Stimulated activated CD8-positive, alpha-beta memory T cell treated with anti-CD3 and anti-CD28 coated beads, Interleukin-7, amount 100 ng/mL, for 48 hours (primary cell): ENCODE results near the gene TRAPPC1.
"Not testable (repeated sequence)": the region's sequence is repeated elsewhere in the genome, so short reads cannot be mapped to it uniquely, and the experiment has no call there.

Experiments
- DNase-seq, 2 donors: peaks; one replicate each; pipeline ENCODE4 v3.0.0-alpha.2; 2020; ENCODE audit warnings: low read depth in 1 of 2; ENCODE audit errors: extremely low read depth in 1 of 2

The TRAPPC1 gene

GRCh38 chr17:7931709-7932482 is at the start of gene TRAPPC1, which contains the start of gene CNTROB:
TRAPPC1 (minus strand) TSS chr17:7931946; CDS start chr17:7931829, 117 bp downstream.
CNTROB (plus strand) TSS chr17:7932206; CDS start chr17:7933080, 874 bp downstream.
- peak; percentile 100 for DNase-seq

- DNase-seq: no peak
Observed at GRCh38 chr17:7977805-7978204, 46.1 kb upstream of the TRAPPC1 start.

- DNase-seq: no peak
Observed at GRCh38 chr17:7977039-7977438, 45.3 kb upstream of the TRAPPC1 start.

- DNase-seq: no peak
Observed at GRCh38 chr17:7974638-7975131, 42.9 kb upstream of the TRAPPC1 start.

- no peak for DNase-seq
Observed at GRCh38 chr17:7972131-7972785, 40.5 kb upstream of the TRAPPC1 start.

- DNase-seq: no peak
Observed at GRCh38 chr17:7971651-7972050, 39.9 kb upstream of the TRAPPC1 start.

- no peak for DNase-seq
Observed at GRCh38 chr17:7969433-7969832, 37.7 kb upstream of the TRAPPC1 start.

- no peak for DNase-seq
Observed at GRCh38 chr17:7967751-7968150, 36.0 kb upstream of the TRAPPC1 start.

GRCh38 chr17:7961421-7961820 is 29.7 kb upstream of the TRAPPC1 start:
- DNase-seq: no peak

- no peak for DNase-seq
Observed at GRCh38 chr17:7959503-7960253, 27.9 kb upstream of the TRAPPC1 start.

GRCh38 chr17:7956228-7956965 is 24.7 kb upstream of the TRAPPC1 start:
- no peak for DNase-seq

GRCh38 chr17:7955414-7956227 is 23.9 kb upstream of the TRAPPC1 start:
- no peak for DNase-seq

- not testable (repeated sequence) for DNase-seq
Observed at GRCh38 chr17:7953266-7953665, 21.5 kb upstream of the TRAPPC1 start.

- DNase-seq: peak in 1 of 2 donors; percentile 35
Observed at GRCh38 chr17:7951143-7951792, 19.5 kb upstream of the TRAPPC1 start.

GRCh38 chr17:7950578-7950977 is 18.8 kb upstream of the TRAPPC1 start:
- no peak for DNase-seq

- DNase-seq: no peak
Observed at GRCh38 chr17:7947651-7948050, 15.9 kb upstream of the TRAPPC1 start.

- no peak for DNase-seq
Observed at GRCh38 chr17:7946441-7946840, 14.7 kb upstream of the TRAPPC1 start.

- no peak for DNase-seq
Observed at GRCh38 chr17:7945651-7946050, 13.9 kb upstream of the TRAPPC1 start.

GRCh38 chr17:7944326-7944725 is 12.6 kb upstream of the TRAPPC1 start:
- no peak for DNase-seq
